A673 (cell line): Measurements from ENCODE around the gene CASD1. TPM values are rescaled to one million over a fixed set of nuclear protein-coding genes. Genes with fewer than 3 reads are reported as not detected.

ENCODE experiments used
- BruUV-seq: library from RNA; stranded (reverse); fragments of 400-500 nt; replicated peaks from 2 replicates; lab custom pipeline; 2021; lab: Mats Ljungman, UMichigan
- CTCF ChIA-PET: fragments of 300-600 bp; sonication (Branson Sonifier 250); formaldehyde crosslinking; loops from one replicate; lab custom pipeline; 2022; ENCODE audit warnings: antibody characterized with exemption; lab: Charles Lee
- POLR2A ChIA-PET: fragments of 300-600 bp; sonication (Branson Sonifier 250); formaldehyde crosslinking; loops from one replicate; lab custom pipeline; 2022; ENCODE audit warnings: antibody characterized with exemption; ENCODE audit not compliant: low non-redundant PET; lab: Charles Lee
- DNase-seq: peaks from one replicate; pipeline ENCODE4 v3.0.0-alpha.2; 2015; ENCODE audit warnings: low spot score
- H3K27ac ChIP-seq: fragments of 200-600 bp; sonication (generic); 2 replicates; pipeline ENCODE4 v1.5.1; 2016; ENCODE audit warnings: mixed run types, low read depth, mild to moderate bottlenecking, mixed read lengths, antibody characterized with exemption, low read length; ENCODE audit not compliant: poor library complexity, severe bottlenecking
- H3K27me3 ChIP-seq: fragments of 200-600 bp; sonication (generic); replicated peaks from 2 replicates; pipeline ENCODE4 v1.6.1; 2017; ENCODE audit warnings: mixed run types, low read depth, mild to moderate bottlenecking, mixed read lengths, antibody characterized with exemption, low read length; ENCODE audit not compliant: insufficient read depth, poor library complexity
- H3K36me3 ChIP-seq: fragments of 200-600 bp; sonication (generic); 2 replicates; pipeline ENCODE4 v1.6.1; 2016; ENCODE audit warnings: mixed run types, mild to moderate bottlenecking, mixed read lengths, antibody characterized with exemption, low read length; ENCODE audit not compliant: insufficient read depth, poor library complexity, severe bottlenecking
- H3K4me1 ChIP-seq: fragments of 200-600 bp; sonication (generic); 2 replicates; pipeline ENCODE4 v1.6.1; 2017; ENCODE audit warnings: mixed run types, mild to moderate bottlenecking, mixed read lengths, antibody characterized with exemption, low read length; ENCODE audit not compliant: insufficient read depth, poor library complexity, severe bottlenecking
- H3K4me3 ChIP-seq: fragments of 200-600 bp; sonication (generic); 2 replicates; pipeline ENCODE4 v1.5.1; 2016; ENCODE audit warnings: low read depth, mixed run types, mild to moderate bottlenecking, mixed read lengths, low read length; ENCODE audit not compliant: poor library complexity, severe bottlenecking
- H3K9me3 ChIP-seq: fragments of 200-600 bp; sonication (generic); 2 replicates; pipeline ENCODE4 v1.6.1; 2016; ENCODE audit warnings: mixed run types, low read depth, mild to moderate bottlenecking, mixed read lengths, antibody characterized with exemption, low read length; ENCODE audit not compliant: poor library complexity, severe bottlenecking
- EZH2 ChIP-seq: fragments of 200-600 bp; sonication (generic); IDR thresholded peaks from 2 replicates; pipeline ENCODE4 v1.6.1; 2017; ENCODE audit warnings: borderline replicate concordance, low read depth, mild to moderate bottlenecking, mixed read lengths, antibody characterized with exemption, low read length; ENCODE audit not compliant: poor library complexity, severe bottlenecking
- intact Hi-C: fragments of 100-400 bp; cut with micrococcal nuclease; formaldehyde crosslinking; loops from one replicate; pipeline ENCODE4 v1.10.0; 2022; ENCODE audit not compliant: unreplicated experiment
- total RNA-seq: library from RNA; stranded (reverse); gene quantifications from 2 replicates; pipeline ENCODE4 v1.2.3, GENCODE V29; 2021
- TF ChIP-seq, protein P1 (sequence below): fragments of 300-800, 200-600 bp; sonication (generic); conservative IDR thresholded peaks from 2 replicates; pipeline ENCODE4 v1.5.1; 2017; ENCODE audit warnings: low read depth, mild to moderate bottlenecking, antibody characterized with exemption, low read length, moderate library complexity, mixed read lengths

CASD1 gene
- total RNA-seq, 1 experiment from 2014 or later = 17.0 TPM

DNA sequence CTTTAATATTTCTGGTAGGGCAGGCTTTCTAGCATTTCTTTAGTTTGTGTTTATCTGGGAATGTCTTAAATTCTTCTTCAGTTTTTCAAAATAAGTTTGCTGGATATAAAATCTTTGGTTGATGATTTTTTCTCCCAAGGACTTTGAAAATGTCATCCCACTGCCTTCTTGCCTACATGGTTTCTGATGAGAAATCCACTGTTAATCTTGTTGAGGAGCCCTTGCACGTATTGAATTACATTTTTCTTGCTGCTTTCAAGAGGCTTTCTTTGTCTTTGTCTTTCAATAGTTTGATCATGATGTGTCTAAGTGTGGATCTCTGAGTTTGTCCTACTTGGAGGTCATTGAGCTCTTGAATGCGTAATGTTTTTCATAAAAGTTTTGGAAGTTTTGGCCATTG, 66.0 kb downstream of the CASD1 start:
- H3K27ac ChIP-seq = no peak overlapping the region
- intact Hi-C loops = no loop called here
- H3K36me3 ChIP-seq = no peaks in the 10 kb centered on the region
- ChIA-PET POLR2A (no interaction called here), CTCF (no interaction called here)
- TF ChIP-seq, protein P1, sequence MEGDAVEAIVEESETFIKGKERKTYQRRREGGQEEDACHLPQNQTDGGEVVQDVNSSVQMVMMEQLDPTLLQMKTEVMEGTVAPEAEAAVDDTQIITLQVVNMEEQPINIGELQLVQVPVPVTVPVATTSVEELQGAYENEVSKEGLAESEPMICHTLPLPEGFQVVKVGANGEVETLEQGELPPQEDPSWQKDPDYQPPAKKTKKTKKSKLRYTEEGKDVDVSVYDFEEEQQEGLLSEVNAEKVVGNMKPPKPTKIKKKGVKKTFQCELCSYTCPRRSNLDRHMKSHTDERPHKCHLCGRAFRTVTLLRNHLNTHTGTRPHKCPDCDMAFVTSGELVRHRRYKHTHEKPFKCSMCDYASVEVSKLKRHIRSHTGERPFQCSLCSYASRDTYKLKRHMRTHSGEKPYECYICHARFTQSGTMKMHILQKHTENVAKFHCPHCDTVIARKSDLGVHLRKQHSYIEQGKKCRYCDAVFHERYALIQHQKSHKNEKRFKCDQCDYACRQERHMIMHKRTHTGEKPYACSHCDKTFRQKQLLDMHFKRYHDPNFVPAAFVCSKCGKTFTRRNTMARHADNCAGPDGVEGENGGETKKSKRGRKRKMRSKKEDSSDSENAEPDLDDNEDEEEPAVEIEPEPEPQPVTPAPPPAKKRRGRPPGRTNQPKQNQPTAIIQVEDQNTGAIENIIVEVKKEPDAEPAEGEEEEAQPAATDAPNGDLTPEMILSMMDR = no peak
- no peak for TF ChIP-seq EZH2
- no TSS peak for BruUV-seq
- H3K27me3 ChIP-seq = no peaks in the 10 kb centered on the region
- no peaks in the 10 kb centered on the region for H3K4me1 ChIP-seq
- H3K4me3 ChIP-seq = no peak overlapping the region
- DNase-seq = no peak
- H3K9me3 ChIP-seq = peaks cover 4% of the 10 kb centered on the region

- TF ChIP-seq EZH2 = no peak
- ChIA-PET POLR2A (no interaction called here), CTCF (no interaction called here)
- Histone ChIP-seq H3K36me3 (no peaks in the 10 kb centered on the region), H3K9me3 (peaks cover 4% of the 10 kb centered on the region), H3K27me3 (no peaks in the 10 kb centered on the region), H3K4me1 (no peaks in the 10 kb centered on the region), H3K27ac (no peak overlapping the region), H3K4me3 (no peak overlapping the region)
- DNase-seq = no peak
- BruUV-seq = no TSS peak
- intact Hi-C loops = no loop called here
Measured at GRCh38 chr7:94576316-94576715, 66.7 kb downstream of the CASD1 start.

DNA sequence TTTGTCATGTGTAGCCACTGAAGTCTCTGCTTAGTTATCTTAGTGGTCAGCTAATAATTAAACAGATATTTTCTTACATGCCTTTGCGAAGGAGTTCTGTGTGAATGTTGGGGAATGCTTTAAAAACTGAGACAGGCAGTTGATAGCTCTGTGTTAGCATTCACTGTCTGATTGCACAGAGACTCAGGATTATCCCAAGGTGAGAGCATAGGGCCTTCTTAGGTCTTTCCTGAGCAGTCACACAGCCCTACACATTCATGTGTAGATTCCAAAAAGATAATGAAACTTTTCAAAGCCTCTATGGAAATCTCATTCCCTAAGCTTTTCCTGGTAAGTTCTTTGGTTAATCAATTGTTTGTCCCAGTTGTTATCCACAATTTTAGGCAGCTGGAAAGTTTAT, 67.7 kb downstream of the CASD1 start:
- ChIA-PET POLR2A (no interaction called here), CTCF (no interaction called here)
- no peak for DNase-seq
- H3K36me3 ChIP-seq = no peaks in the 10 kb centered on the region
- BruUV-seq = no TSS peak
- intact Hi-C loops = no loop called here
- no peak overlapping the region for H3K4me3 ChIP-seq
- H3K27ac ChIP-seq = no peak overlapping the region
- peaks cover 4% of the 10 kb centered on the region for H3K9me3 ChIP-seq
- no peaks in the 10 kb centered on the region for H3K27me3 ChIP-seq
- no peaks in the 10 kb centered on the region for H3K4me1 ChIP-seq
- TF ChIP-seq EZH2 = no peak
- TF ChIP-seq, protein P1 = no peak

DNA sequence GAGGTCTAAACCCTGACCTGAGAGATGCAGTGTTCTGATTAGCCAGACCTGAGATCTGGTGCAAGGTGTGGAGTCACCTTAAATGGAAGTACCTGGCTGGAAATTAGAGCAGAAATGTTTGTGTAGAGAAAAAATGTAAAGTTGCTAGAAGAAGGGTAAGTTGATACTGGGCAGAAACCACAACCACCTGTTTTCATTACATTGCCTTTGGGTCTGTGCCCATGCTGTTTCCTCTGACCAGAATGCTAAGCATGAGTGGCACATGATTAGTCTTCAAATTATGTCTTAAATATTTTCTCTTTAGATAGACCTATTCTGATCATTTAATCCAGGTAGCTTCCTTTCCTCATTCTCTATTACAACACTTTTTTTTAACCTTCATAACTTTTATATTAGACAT, 69.0 kb downstream of the CASD1 start:
- DNase-seq = no peak
- Histone ChIP-seq H3K36me3 (no peaks in the 10 kb centered on the region), H3K4me1 (no peaks in the 10 kb centered on the region), H3K27me3 (no peaks in the 10 kb centered on the region), H3K4me3 (no peak overlapping the region), H3K27ac (no peak overlapping the region), H3K9me3 (peaks cover 4% of the 10 kb centered on the region)
- BruUV-seq = no TSS peak
- intact Hi-C loops = no loop called here
- TF ChIP-seq EZH2 = no peak
- TF ChIP-seq, protein P1 = no peak
- ChIA-PET POLR2A (no interaction called here), CTCF (no interaction called here)
